Uterus (tissue), 2 donors: ENCODE measurements around the gene HSPA12B.

Experiments
- CTCF ChIP-seq, 4 experiments: fragments of 200-600 bp in 2 of 4; fragments of 450-650 bp in 2 of 4; sonication (generic) in 2 of 4; IDR thresholded peaks; one replicate each; pipeline ENCODE4 v1.5.1; 2016 to 2019; ENCODE audit warnings: antibody characterized with exemption in 4 of 4, mild to moderate bottlenecking in 2 of 4, moderate library complexity in 1 of 4
- POLR2A ChIP-seq, 2 donors: fragments of 450-650 bp; IDR thresholded peaks; one replicate each; pipeline ENCODE4 v1.6.1; 2016; ENCODE audit warnings: antibody characterized with exemption in 2 of 2, mild to moderate bottlenecking in 1 of 2, moderate library complexity in 1 of 2

- TF ChIP-seq POLR2A (IDR thresholded peaks at IDR 0.05): no peak
- TF ChIP-seq CTCF (IDR thresholded peaks at IDR 0.05): no peak
These were observed 4.1 kb upstream of the HSPA12B start for GRCh38 chr20:3728354-3728753.
